Measurements from ENCODE around the gene TPTE2.
A peak's percentile ranks its signal among the peaks of the same experiment; 100 is the strongest.

The TPTE2 gene

GRCh38 chr13:19601749-19602725 is 40.7 kb upstream of the TPTE2 start:
- Mint-ChIP-seq H3K36me3 (ENCODE audit: low read depth) (peaks cover 4% of the 10 kb centered on the region), H3K9me3 (peaks cover 8% of the 10 kb centered on the region), H3K27me3 (ENCODE audit: low read depth) (peaks cover 35% of the 10 kb centered on the region), H3K4me3 (peak overlapping the region; percentile 72 to 79 (median 76)), H3K4me1 (no peaks in the 10 kb centered on the region), H3K27ac (no peak overlapping the region)
- TF ChIP-seq CTCF (IDR thresholded peaks at IDR 0.05; ENCODE audit: unreplicated experiment in 3 of 3) = peak; percentile 25 to 31 (median 28)

- Mint-ChIP-seq H3K27me3 (ENCODE audit: low read depth) (peaks cover 34% of the 10 kb centered on the region), H3K4me3 (no peak overlapping the region), H3K9me3 (no peaks in the 10 kb centered on the region), H3K4me1 (no peaks in the 10 kb centered on the region), H3K27ac (no peak overlapping the region), H3K36me3 (ENCODE audit: low read depth) (no peaks in the 10 kb centered on the region)
- TF ChIP-seq CTCF (IDR thresholded peaks at IDR 0.05; ENCODE audit: unreplicated experiment in 3 of 3) = no peak
Observed at GRCh38 chr13:19597523-19597922, 36.2 kb upstream of the TPTE2 start.

- Mint-ChIP-seq H3K4me3 (no peak overlapping the region), H3K9me3 (no peaks in the 10 kb centered on the region), H3K27ac (no peak overlapping the region), H3K36me3 (ENCODE audit: low read depth) (no peaks in the 10 kb centered on the region), H3K4me1 (no peaks in the 10 kb centered on the region), H3K27me3 (ENCODE audit: low read depth) (peaks cover 33% of the 10 kb centered on the region)
- TF ChIP-seq CTCF (IDR thresholded peaks at IDR 0.05; ENCODE audit: unreplicated experiment in 3 of 3) = no peak
Observed at GRCh38 chr13:19596960-19597361, 35.6 kb upstream of the TPTE2 start.

- no peak for TF ChIP-seq CTCF (IDR thresholded peaks at IDR 0.05; ENCODE audit: unreplicated experiment in 3 of 3)
- H3K4me1 Mint-ChIP-seq = no peaks in the 10 kb centered on the region
- H3K27me3 Mint-ChIP-seq (ENCODE audit: low read depth) = peaks cover 30% of the 10 kb centered on the region
- no peaks in the 10 kb centered on the region for H3K36me3 Mint-ChIP-seq (ENCODE audit: low read depth)
- H3K9me3 Mint-ChIP-seq = no peaks in the 10 kb centered on the region
- H3K4me3 Mint-ChIP-seq = no peak overlapping the region
- H3K27ac Mint-ChIP-seq = no peak overlapping the region
Observed at GRCh38 chr13:19596086-19596485, 34.8 kb upstream of the TPTE2 start.

GRCh38 chr13:19592657-19593180 is 31.4 kb upstream of the TPTE2 start:
- H3K4me1 Mint-ChIP-seq = no peaks in the 10 kb centered on the region
- no peak for TF ChIP-seq CTCF (IDR thresholded peaks at IDR 0.05; ENCODE audit: unreplicated experiment in 3 of 3)
- peaks cover 21% of the 10 kb centered on the region for H3K27me3 Mint-ChIP-seq (ENCODE audit: low read depth)
- no peak overlapping the region for H3K4me3 Mint-ChIP-seq
- H3K27ac Mint-ChIP-seq = no peak overlapping the region
- H3K36me3 Mint-ChIP-seq (ENCODE audit: low read depth) = no peaks in the 10 kb centered on the region
- peaks cover 3% of the 10 kb centered on the region for H3K9me3 Mint-ChIP-seq
